ENCODE results near the gene MFSD12.
A peak's percentile ranks its signal among the peaks of the same experiment; 100 is the strongest.

The MFSD12 gene

DNA sequence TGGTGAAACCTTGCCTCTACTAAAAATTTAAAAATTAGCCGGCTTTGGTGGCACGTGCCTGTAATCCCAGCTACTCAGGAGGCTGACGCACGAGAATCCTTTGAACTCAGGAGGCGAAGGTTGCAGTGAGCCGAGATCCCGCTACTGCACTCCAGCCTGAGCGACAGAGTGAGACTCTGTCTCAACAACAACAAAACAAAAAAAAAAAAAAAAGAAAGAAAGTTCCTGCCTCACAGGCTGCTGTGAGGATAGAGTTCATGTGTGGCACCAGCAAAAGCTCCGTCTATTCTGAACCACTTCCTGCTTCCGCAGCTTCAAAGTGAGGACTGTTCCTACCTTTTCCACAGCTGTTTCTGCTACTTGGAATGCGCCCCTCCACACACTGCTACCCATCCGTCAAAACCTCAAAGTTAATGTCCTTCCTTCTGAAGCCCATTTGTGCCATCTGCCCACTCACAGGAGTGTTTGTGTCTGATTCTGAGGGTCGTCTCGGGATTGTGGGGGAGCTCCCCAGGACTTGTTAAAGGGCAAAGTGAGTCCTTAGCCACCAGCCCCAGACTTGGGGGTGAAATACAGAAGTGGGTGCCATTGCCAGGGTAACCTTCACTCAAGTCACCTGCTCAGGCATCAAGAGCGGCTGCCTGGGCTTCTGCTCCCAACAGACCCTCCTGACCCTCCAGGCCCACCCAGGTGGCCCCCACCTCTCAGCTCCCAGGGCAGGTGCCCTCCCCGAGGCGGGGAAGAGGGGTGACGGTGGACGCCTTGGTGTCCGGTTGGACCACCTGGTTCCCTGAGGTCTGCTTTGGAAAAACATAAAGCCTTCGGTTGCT lies 2.9 kb downstream of the MFSD12 start:
- DNase-seq (ENCODE audit: low spot score), result no peak

DNA sequence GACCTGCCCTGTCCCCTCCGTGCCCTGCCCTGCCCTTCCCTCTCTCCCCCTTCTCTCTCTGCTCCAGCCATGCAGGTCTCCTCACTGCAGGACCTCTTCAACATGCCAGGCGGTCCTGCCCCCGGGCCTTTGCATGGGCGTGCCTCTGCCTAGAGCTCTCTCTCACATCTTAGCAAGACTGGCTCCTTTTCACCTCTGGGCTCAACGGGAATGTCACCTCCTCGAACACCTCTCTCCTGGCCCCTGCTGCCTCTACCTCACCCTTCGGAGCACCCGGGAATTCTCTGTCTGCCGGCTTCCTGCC lies 5.6 kb downstream of the MFSD12 start:
- TF ChIP-seq, protein P1, sequence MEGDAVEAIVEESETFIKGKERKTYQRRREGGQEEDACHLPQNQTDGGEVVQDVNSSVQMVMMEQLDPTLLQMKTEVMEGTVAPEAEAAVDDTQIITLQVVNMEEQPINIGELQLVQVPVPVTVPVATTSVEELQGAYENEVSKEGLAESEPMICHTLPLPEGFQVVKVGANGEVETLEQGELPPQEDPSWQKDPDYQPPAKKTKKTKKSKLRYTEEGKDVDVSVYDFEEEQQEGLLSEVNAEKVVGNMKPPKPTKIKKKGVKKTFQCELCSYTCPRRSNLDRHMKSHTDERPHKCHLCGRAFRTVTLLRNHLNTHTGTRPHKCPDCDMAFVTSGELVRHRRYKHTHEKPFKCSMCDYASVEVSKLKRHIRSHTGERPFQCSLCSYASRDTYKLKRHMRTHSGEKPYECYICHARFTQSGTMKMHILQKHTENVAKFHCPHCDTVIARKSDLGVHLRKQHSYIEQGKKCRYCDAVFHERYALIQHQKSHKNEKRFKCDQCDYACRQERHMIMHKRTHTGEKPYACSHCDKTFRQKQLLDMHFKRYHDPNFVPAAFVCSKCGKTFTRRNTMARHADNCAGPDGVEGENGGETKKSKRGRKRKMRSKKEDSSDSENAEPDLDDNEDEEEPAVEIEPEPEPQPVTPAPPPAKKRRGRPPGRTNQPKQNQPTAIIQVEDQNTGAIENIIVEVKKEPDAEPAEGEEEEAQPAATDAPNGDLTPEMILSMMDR (IDR thresholded peaks at IDR 0.05; ENCODE audit: extremely low read depth, missing control alignments), result no peak
- no peak for DNase-seq (ENCODE audit: low spot score)

More for the DNA sequence above, 2.9 kb downstream of the MFSD12 start:
- TF ChIP-seq, protein P1 (IDR thresholded peaks at IDR 0.05; ENCODE audit: extremely low read depth, missing control alignments), result no peak

DNA sequence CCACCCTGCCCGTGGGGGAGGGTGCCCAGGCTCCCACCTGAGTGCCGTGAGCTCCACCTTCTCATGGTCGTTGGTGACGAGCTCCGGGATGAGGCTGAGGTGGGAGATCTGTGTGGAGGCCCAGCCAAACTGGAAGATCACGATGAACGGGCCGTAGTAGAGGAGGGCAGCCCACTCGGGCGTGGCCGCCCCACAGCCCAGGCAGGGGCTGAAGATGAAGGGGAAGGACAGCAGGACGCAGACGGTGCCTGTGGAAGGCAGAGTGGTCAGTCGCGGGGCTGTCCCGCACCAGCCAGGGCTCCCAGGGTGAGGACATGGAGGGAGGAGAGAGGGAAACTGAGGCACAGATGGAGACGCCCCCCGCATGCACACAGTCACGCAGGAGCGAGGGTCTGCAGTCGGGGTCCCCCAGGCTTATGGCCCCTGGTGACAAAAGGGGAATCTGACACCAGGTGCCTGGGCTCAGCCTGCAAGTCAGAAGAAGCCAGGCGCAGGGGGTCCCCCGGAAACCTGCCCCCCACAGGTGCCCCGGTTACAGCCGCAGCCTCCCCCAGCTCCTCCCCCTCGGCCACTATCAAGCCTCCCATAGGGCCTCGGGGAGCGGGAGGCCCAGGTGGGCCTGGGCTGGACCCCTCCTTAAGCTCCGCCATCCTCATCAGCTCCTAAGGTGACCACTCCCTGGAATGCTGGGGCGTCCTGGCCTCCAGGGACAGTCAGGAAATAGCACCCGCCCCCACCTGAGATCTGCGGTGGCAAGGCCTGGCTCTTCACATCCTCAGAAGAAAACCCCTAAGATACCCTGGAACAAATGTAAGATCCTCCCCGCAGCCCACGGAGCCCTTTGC lies 6.2 kb downstream of the MFSD12 start:
- TF ChIP-seq, protein P1 (IDR thresholded peaks at IDR 0.05; ENCODE audit: extremely low read depth, missing control alignments), result no peak
- DNase-seq (ENCODE audit: low spot score), result no peak

DNA sequence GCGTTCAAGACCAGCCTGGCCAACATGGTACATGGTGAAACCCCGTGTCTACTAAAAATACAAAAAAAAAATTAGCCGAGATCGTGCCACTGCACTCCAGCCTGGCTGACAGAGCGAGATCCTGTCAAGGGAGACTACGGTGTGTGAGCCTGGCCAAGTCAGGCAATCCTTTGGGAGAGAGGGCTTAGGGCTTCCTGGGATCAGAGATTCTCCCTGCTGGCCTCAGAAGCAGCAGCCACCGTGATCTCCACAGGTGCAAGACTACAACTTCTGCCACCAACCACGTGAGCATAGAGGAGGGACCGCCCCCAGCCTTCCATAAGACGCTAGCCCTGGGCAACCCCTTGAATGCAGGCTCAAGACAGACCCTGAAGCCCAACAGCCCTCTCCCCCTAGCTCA lies 7.6 kb downstream of the MFSD12 start:
- TF ChIP-seq, protein P1 (IDR thresholded peaks at IDR 0.05; ENCODE audit: extremely low read depth, missing control alignments), result no peak
- no peak for DNase-seq (ENCODE audit: low spot score)

DNA sequence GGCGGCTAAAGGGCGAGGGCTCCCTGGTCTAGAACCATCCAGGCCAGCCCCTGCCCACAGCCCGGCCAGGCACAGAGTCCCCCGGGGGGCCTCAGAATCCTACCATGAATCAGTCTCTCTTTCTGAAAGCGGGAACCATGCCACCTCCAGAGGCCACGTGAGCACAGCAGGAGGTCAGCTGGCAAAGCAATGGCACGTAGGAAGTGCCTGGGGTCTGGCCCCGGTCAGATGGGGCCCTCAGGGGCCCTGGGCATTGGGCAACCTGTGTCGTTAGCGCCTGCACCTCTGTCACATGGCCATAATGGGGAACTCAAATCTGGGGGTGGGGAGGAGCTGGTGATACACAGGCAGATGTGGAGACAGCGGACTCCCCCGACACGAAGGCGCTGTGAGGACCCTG lies 8.8 kb downstream of the MFSD12 start:
- TF ChIP-seq, protein P1 (IDR thresholded peaks at IDR 0.05; ENCODE audit: extremely low read depth, missing control alignments), result no peak
- DNase-seq (ENCODE audit: low spot score), result no peak

DNA sequence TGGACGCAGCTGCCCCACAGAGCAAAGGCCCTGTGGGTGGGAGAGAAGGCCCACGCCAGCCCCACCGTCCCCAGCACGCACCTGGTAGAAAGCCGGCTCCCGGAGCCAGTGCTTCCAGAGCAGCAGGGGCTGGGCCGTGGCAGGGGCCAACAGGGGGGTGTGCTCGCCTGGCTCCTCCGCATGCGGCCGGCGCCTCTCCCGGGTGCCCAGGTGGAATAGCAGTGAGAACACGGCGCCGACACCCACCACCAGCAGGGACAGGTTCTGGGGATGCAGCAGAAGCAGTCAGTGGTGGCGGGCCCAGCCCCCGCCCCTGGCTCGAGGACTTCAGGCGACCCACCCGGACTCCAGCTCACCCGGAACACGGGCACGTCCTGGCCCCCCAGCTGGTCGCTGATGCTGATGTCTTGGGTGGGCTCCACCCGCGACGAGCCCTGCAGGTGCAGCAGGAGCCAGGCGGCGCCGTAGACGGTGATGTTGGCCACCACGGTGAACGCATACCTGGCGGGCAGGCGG lies 9.6 kb downstream of the MFSD12 start:
- TF ChIP-seq, protein P1 (IDR thresholded peaks at IDR 0.05; ENCODE audit: extremely low read depth, missing control alignments), result no peak
- DNase-seq (ENCODE audit: low spot score), result no peak

DNA sequence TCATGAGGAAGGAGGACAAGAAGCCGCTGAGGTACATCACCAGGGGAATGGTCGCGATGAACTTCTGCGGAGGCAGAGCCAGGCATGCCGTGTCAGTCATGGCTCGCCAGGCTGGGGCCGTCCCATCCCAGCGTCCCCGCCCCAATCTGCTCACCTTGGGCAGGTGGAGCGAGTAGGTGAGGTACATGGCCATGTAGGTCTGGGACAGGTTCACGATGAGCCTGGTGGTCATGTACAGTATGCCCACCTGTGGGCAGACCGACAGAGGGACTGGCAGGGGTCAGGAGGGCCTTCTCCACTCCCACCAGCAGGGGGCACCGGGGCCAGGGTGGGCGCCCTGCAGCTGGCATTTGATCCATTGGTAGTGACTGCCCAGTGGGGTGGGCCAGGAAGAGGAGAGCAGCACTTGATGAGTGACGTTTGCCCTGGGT lies 10.1 kb downstream of the MFSD12 start:
- DNase-seq (ENCODE audit: low spot score), result no peak

More for the DNA sequence above, 10.1 kb downstream of the MFSD12 start:
- TF ChIP-seq, protein P1 (IDR thresholded peaks at IDR 0.05; ENCODE audit: extremely low read depth, missing control alignments), result peak; percentile 39

Data from GM20000 (cell line).